Astrocyte (in vitro differentiated cells and primary cell): ENCODE results near the gene CER1. TPM values are rescaled to one million over a fixed set of nuclear protein-coding genes. Genes with fewer than 3 reads are reported as not detected.

Source experiments
- DNase-seq: peaks from one replicate; pipeline ENCODE4 v3.0.0-alpha.2; 2010; ENCODE audit warnings: low read depth
- FAIRE-seq: peaks from 2 replicates; lab custom pipeline; 2011; peaks lifted over from hg19 to GRCh38; lab: Jason Lieb, UNC
- H2AFZ ChIP-seq: 2 replicates; pipeline ENCODE4 v1.6.0; 2012; ENCODE audit warnings: low read depth, low read length, inconsistent platforms
- H3K27ac ChIP-seq: 2 replicates; pipeline ENCODE4 v1.5.1; 2011; ENCODE audit warnings: low read depth, low read length, inconsistent platforms
- H3K27me3 ChIP-seq: 2 replicates; pipeline ENCODE4 v1.6.0; 2011; ENCODE audit warnings: low read length, inconsistent platforms; ENCODE audit not compliant: insufficient read depth
- H3K36me3 ChIP-seq: 2 replicates; pipeline ENCODE4 v1.5.1; 2011; ENCODE audit warnings: low read length, inconsistent platforms; ENCODE audit not compliant: insufficient read depth
- H3K4me1 ChIP-seq: 2 replicates; pipeline ENCODE4 v1.5.1; 2011; ENCODE audit warnings: low read length, inconsistent platforms; ENCODE audit not compliant: insufficient read depth
- H3K4me2 ChIP-seq: 2 replicates; pipeline ENCODE4 v1.6.0; 2012; ENCODE audit warnings: low read length, inconsistent platforms
- H3K4me3 ChIP-seq: 2 replicates; pipeline ENCODE4 v1.5.1; 2011; ENCODE audit warnings: low read depth, mild to moderate bottlenecking, low read length, inconsistent platforms; ENCODE audit not compliant: insufficient read depth
- H3K79me2 ChIP-seq: 2 replicates; pipeline ENCODE4 v1.6.0; 2012; ENCODE audit warnings: mild to moderate bottlenecking, low read length, inconsistent platforms; ENCODE audit not compliant: insufficient read depth
- H3K9ac ChIP-seq: 2 replicates; pipeline ENCODE4 v1.6.0; 2012; ENCODE audit warnings: mild to moderate bottlenecking, low read length, inconsistent platforms
- H3K9me3 ChIP-seq: 2 replicates; pipeline ENCODE4 v1.5.1; 2012; ENCODE audit warnings: low read depth, mild to moderate bottlenecking, low read length, inconsistent platforms; ENCODE audit not compliant: insufficient read depth
- H4K20me1 ChIP-seq: 2 replicates; pipeline ENCODE4 v1.6.0; 2012; ENCODE audit warnings: low read length, inconsistent platforms; ENCODE audit not compliant: insufficient read depth
- H3K27ac Mint-ChIP-seq: one replicate; pipeline ENCODE4 v1.8.0; 2021; ENCODE audit warnings: mild to moderate bottlenecking, mixed read lengths; ENCODE audit not compliant: unreplicated experiment
- H3K27me3 Mint-ChIP-seq: one replicate; pipeline ENCODE4 v1.8.0; 2021; ENCODE audit warnings: low read depth, mixed read lengths; ENCODE audit not compliant: unreplicated experiment
- H3K36me3 Mint-ChIP-seq: one replicate; pipeline ENCODE4 v1.8.0; 2021; ENCODE audit warnings: low read depth, mixed read lengths; ENCODE audit not compliant: unreplicated experiment
- H3K4me1 Mint-ChIP-seq: one replicate; pipeline ENCODE4 v1.8.0; 2021; ENCODE audit warnings: low read depth, mixed read lengths; ENCODE audit not compliant: unreplicated experiment
- H3K4me3 Mint-ChIP-seq: one replicate; pipeline ENCODE4 v1.8.0; 2021; ENCODE audit warnings: mild to moderate bottlenecking, moderate library complexity, mixed read lengths; ENCODE audit not compliant: unreplicated experiment
- H3K9me3 Mint-ChIP-seq: one replicate; pipeline ENCODE4 v1.8.0; 2021; ENCODE audit warnings: mild to moderate bottlenecking, mixed read lengths; ENCODE audit not compliant: unreplicated experiment
- EZH2 ChIP-seq: IDR thresholded peaks from 2 replicates; pipeline ENCODE4 v1.6.1; 2012; ENCODE audit warnings: mild to moderate bottlenecking, low read length, inconsistent platforms; ENCODE audit not compliant: insufficient read depth
- total RNA-seq: library from RNA; stranded (reverse); gene quantifications from 2 replicates; pipeline ENCODE4 v1.2.1, GENCODE V29; 2021
- TF ChIP-seq, protein P1 (sequence below): IDR thresholded peaks from 2 replicates; pipeline ENCODE4 v1.5.1; 2011; ENCODE audit warnings: low read depth, mild to moderate bottlenecking, inconsistent platforms, low read length, moderate library complexity; ENCODE audit not compliant: insufficient read depth

The CER1 gene
- total RNA-seq, 1 donor from 2014 or later: 2.8 TPM

DNA sequence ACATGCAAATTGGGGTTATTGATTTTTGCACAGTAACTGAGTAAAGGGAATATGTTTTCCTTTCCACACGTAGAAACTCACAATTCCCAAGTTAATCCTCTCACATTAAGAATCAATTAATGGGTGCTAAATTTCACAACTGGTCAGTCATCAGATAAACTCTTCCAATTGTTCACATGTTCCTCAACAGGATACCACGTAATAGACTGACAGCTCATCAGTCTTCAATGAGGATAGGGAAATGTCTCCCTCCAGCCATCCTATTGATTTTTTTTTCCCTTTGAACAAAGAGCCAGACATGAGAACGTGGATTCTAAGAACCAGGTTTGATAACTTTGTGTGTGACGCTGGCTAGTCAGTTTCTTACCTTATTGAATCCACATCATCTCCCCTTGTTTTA lies 768 bp upstream of the CER1 start:
- Histone ChIP-seq H2AFZ (no peak overlapping the region), H3K79me2 (no peaks in the 10 kb centered on the region), H3K9me3 (no peaks in the 10 kb centered on the region), H4K20me1 (no peaks in the 10 kb centered on the region), H3K36me3 (no peaks in the 10 kb centered on the region), H3K4me1 (no peaks in the 10 kb centered on the region), H3K4me2 (no peak overlapping the region), H3K9ac (no peak overlapping the region), H3K27me3 (no peaks in the 10 kb centered on the region), H3K27ac (no peak overlapping the region), H3K4me3 (no peak overlapping the region)
- FAIRE-seq (no peak), DNase-seq (no peak)
- no peak overlapping the region for H3K27ac Mint-ChIP-seq
- H3K4me3 Mint-ChIP-seq: no peak overlapping the region
- no peaks in the 10 kb centered on the region for H3K27me3 Mint-ChIP-seq
- H3K36me3 Mint-ChIP-seq: no peaks in the 10 kb centered on the region
- peaks cover 14% of the 10 kb centered on the region for H3K4me1 Mint-ChIP-seq
- no peak for TF ChIP-seq EZH2
- TF ChIP-seq, protein P1, sequence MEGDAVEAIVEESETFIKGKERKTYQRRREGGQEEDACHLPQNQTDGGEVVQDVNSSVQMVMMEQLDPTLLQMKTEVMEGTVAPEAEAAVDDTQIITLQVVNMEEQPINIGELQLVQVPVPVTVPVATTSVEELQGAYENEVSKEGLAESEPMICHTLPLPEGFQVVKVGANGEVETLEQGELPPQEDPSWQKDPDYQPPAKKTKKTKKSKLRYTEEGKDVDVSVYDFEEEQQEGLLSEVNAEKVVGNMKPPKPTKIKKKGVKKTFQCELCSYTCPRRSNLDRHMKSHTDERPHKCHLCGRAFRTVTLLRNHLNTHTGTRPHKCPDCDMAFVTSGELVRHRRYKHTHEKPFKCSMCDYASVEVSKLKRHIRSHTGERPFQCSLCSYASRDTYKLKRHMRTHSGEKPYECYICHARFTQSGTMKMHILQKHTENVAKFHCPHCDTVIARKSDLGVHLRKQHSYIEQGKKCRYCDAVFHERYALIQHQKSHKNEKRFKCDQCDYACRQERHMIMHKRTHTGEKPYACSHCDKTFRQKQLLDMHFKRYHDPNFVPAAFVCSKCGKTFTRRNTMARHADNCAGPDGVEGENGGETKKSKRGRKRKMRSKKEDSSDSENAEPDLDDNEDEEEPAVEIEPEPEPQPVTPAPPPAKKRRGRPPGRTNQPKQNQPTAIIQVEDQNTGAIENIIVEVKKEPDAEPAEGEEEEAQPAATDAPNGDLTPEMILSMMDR: no peak
- H3K9me3 Mint-ChIP-seq: no peaks in the 10 kb centered on the region

DNA sequence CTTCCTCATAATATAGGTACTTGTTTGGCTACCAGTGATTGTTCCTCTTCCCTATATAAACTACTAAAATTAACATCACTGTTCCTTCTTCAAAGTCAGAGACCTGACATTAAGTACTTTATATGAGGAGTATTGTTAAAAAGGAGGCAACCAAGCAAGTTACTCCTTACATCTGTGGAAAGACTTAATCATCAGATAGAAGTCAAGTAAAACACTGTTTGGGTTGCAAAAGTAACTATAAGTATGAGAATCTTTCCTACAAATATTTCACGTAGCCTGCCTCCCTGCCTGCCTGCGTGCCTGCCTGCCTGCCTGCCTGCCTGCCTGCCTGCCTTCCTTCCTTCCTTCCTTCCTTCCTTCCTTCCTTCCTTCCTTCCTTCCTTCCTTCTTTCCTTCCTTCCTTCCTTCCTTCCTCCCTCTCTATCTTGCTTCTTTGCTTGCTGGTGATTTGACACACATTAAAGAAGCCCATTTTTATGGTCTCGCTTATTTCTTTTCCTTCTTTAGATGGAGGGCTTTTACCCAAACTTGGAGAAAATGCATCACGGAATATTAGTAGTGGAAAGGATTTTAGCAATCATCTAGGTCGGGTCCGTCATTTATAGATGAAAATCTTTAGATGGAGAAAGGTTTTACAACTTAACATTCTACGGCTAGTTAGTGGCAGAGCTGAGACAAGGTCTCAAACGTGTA lies 3.2 kb downstream of the CER1 start:
- no peaks in the 10 kb centered on the region for H3K4me1 ChIP-seq
- no peak overlapping the region for H3K27ac Mint-ChIP-seq
- H3K27ac ChIP-seq: no peak overlapping the region
- no peak overlapping the region for H3K4me3 Mint-ChIP-seq
- H3K4me1 Mint-ChIP-seq: peaks cover 17% of the 10 kb centered on the region
- FAIRE-seq: no peak
- H3K79me2 ChIP-seq: no peaks in the 10 kb centered on the region
- no peaks in the 10 kb centered on the region for H3K27me3 Mint-ChIP-seq
- no peak for DNase-seq
- no peaks in the 10 kb centered on the region for H4K20me1 ChIP-seq
- H3K9me3 Mint-ChIP-seq: no peaks in the 10 kb centered on the region
- no peaks in the 10 kb centered on the region for H3K9me3 ChIP-seq
- no peak overlapping the region for H3K4me2 ChIP-seq
- H3K9ac ChIP-seq: no peak overlapping the region
- no peak for TF ChIP-seq EZH2
- TF ChIP-seq, protein P1: no peak
- H2AFZ ChIP-seq: no peak overlapping the region
- no peaks in the 10 kb centered on the region for H3K27me3 ChIP-seq
- no peaks in the 10 kb centered on the region for H3K36me3 Mint-ChIP-seq
- H3K4me3 ChIP-seq: no peak overlapping the region
- H3K36me3 ChIP-seq: no peaks in the 10 kb centered on the region

DNA sequence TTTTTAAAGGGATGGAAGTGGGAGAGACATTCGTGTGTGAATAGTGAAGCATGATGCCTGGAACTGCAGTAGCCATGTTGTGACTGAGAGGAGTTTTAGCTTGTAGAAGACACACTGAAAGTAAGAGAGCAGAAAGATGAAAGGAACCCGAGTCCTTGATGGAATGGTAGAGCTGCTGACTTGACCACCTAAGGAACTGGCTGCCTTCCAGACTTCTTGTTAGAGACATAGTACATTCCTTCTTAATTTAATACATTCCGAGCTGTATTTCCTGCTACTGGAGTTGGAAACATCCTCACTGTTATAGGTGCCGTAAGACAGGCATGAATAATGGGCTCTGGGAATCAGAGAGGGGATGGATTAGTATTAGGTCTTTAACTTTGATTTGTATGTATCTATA lies 7.4 kb downstream of the CER1 start:
- Histone ChIP-seq H3K27me3 (no peaks in the 10 kb centered on the region), H3K27ac (no peak overlapping the region), H3K4me1 (no peaks in the 10 kb centered on the region), H3K9me3 (no peaks in the 10 kb centered on the region), H3K4me3 (no peak overlapping the region), H3K4me2 (no peak overlapping the region), H3K36me3 (no peaks in the 10 kb centered on the region), H3K9ac (no peak overlapping the region), H3K79me2 (no peaks in the 10 kb centered on the region), H4K20me1 (no peaks in the 10 kb centered on the region), H2AFZ (no peak overlapping the region)
- no peaks in the 10 kb centered on the region for H3K27me3 Mint-ChIP-seq
- no peak overlapping the region for H3K27ac Mint-ChIP-seq
- peaks cover under 1% of the 10 kb centered on the region for H3K9me3 Mint-ChIP-seq
- TF ChIP-seq, protein P1: no peak
- no peak for TF ChIP-seq EZH2
- FAIRE-seq: no peak
- peaks cover 20% of the 10 kb centered on the region for H3K4me1 Mint-ChIP-seq
- no peak overlapping the region for H3K4me3 Mint-ChIP-seq
- H3K36me3 Mint-ChIP-seq: no peaks in the 10 kb centered on the region
- DNase-seq: no peak
